ENCODE data around the gene HEXIM1. TPM values are rescaled to one million over a fixed set of nuclear protein-coding genes. Genes with fewer than 3 reads are reported as not detected.
A peak's percentile ranks its signal among the peaks of the same experiment; 100 is the strongest.

Gene HEXIM1
- total RNA-seq, 4 donors from 2014 or later = 22.2 to 35.2 (median 29.7) TPM

GRCh38 chr17:45129426-45129939 lies 18.8 kb upstream of the HEXIM1 start:
- DNase-seq (ENCODE audit: low spot score in 2 of 2) = no peak
- Histone ChIP-seq H3K36me3 (no peaks in the 10 kb centered on the region), H3K4me1 (peaks cover 0 to 69% (median 28%) of the 10 kb centered on the region in 4 donors), H3K27me3 (no peaks in the 10 kb centered on the region), H3K27ac (peak overlapping the region in 2 of 4 donors; percentile 87 to 100), H3K9me3 (no peaks in the 10 kb centered on the region), H3K4me3 (no peak overlapping the region)
- 74 to 85% methylated on average over 10 of the region's 10 CpGs for WGBS, 2 donors
- TF ChIP-seq EP300 (IDR thresholded peaks at IDR 0.05) (peak in 1 of 2 donors; percentile 24), CTCF (IDR thresholded peaks at IDR 0.05) (no peak)

- peak overlapping the region in 1 of 4 donors; percentile 74 for H3K4me3 ChIP-seq
- peaks cover 0 to 68% (median 26%) of the 10 kb centered on the region in 4 donors for H3K4me1 ChIP-seq
Observed at GRCh38 chr17:45129940-45130680, 18.2 kb upstream of the HEXIM1 start.

GRCh38 chr17:45130681-45131615 lies 17.3 kb upstream of the HEXIM1 start:
- no peaks in the 10 kb centered on the region for H3K36me3 ChIP-seq
- no peaks in the 10 kb centered on the region for H3K9me3 ChIP-seq
- no peaks in the 10 kb centered on the region for H3K27me3 ChIP-seq
- H3K4me3 ChIP-seq = peak overlapping the region; percentile 74 to 98 (median 85)
- no peak for DNase-seq (ENCODE audit: low spot score in 2 of 2)
- 79 to 85% methylated on average over 17 of the region's 17 CpGs for WGBS, 2 donors
- TF ChIP-seq CTCF (IDR thresholded peaks at IDR 0.05) (no peak), POLR2A (IDR thresholded peaks at IDR 0.05) (no peak), EP300 (IDR thresholded peaks at IDR 0.05) (no peak)
- peak overlapping the region; percentile 20 to 100 (median 98) for H3K27ac ChIP-seq
- peaks cover 0 to 66% (median 27%) of the 10 kb centered on the region in 4 donors for H3K4me1 ChIP-seq

More at GRCh38 chr17:45129940-45130680, 18.2 kb upstream of the HEXIM1 start:
- WGBS, 2 donors = 63 to 72% methylated on average over 13 of the region's 13 CpGs
- no peaks in the 10 kb centered on the region for H3K36me3 ChIP-seq
- DNase-seq (ENCODE audit: low spot score in 2 of 2) = no peak
- H3K27me3 ChIP-seq = no peaks in the 10 kb centered on the region
- H3K27ac ChIP-seq = peak overlapping the region in 3 of 4 donors; percentile 20 to 100 (median 87)
- TF ChIP-seq EP300 (IDR thresholded peaks at IDR 0.05) (no peak), CTCF (IDR thresholded peaks at IDR 0.05) (no peak), POLR2A (IDR thresholded peaks at IDR 0.05) (no peak)
- H3K9me3 ChIP-seq = no peaks in the 10 kb centered on the region

DNA sequence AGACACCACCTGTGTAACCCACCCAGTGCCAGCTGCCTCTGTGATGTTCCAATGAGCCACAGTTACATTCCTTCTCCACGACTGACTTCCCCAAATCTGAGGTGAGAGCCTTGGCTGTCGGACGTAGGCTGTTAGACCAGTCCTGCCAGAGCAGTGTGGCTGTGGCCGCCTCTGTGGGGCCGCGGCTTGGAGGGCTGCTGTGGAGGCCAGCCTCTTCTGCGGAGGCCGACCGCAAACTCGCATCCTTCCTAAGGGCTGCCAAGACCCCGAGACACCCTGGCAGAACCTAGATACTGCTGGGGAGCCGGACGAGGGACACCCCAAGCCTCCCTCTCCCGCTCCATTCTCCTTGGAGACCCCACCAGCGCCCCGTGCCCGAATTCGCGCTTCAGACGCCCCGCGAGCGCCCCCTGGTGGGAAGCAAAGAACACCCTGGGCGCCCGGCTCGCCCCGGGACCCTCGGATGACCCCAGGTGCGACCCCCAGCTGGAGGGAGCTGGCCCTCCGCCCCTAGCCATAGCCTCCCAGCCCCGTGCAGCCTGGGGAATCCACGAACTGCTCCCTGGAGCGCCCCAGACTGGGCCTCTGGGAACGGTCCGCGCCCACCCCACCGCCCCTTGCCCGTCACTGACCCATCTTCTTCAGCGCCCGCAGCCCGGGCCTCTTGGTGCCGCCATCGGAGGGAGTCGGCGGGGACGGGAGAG lies 16.5 kb upstream of the HEXIM1 start:
- TF ChIP-seq POLR2A (IDR thresholded peaks at IDR 0.05) = no peak
- TF ChIP-seq EP300 (IDR thresholded peaks at IDR 0.05) = no peak
- peak; percentile 83 to 98 (median 95) for TF ChIP-seq CTCF (IDR thresholded peaks at IDR 0.05)
- peak overlapping the region; percentile 74 to 98 (median 85) for H3K4me3 ChIP-seq
- peaks cover 0 to 69% (median 33%) of the 10 kb centered on the region in 4 donors for H3K4me1 ChIP-seq
- peak overlapping the region; percentile 95 to 100 (median 99) for H3K27ac ChIP-seq
- no peak for DNase-seq (ENCODE audit: low spot score in 2 of 2)
- 2 to 3% methylated on average over 9 to 33 of the region's 46 CpGs for WGBS, 2 donors
- no peaks in the 10 kb centered on the region for H3K36me3 ChIP-seq
- no peaks in the 10 kb centered on the region for H3K9me3 ChIP-seq
- H3K27me3 ChIP-seq = no peaks in the 10 kb centered on the region

Data from tibial nerve (tissue), 4 donors.